DMS 273 (cell line): ENCODE results near the gene RITA1.
A peak's percentile ranks its signal among the peaks of the same experiment; 100 is the strongest.
"Not testable (repeated sequence)": the region's sequence is repeated elsewhere in the genome, so short reads cannot be mapped to it uniquely, and the experiment has no call there.

Experiments
- DNase-seq: peaks from one replicate; lab custom pipeline; 2025; ENCODE audit not compliant: unreplicated experiment; lab: John Stamatoyannopoulos, UW

Gene RITA1

GRCh38 chr12:113201187-113202177, 16.0 kb downstream of the RITA1 start:
- DNase-seq = peak; percentile 33

- no peak for DNase-seq
Observed at GRCh38 chr12:113202300-113203075, 17.0 kb downstream of the RITA1 start.

GRCh38 chr12:113203852-113204760, 18.6 kb downstream of the RITA1 start:
- peak; percentile 91 for DNase-seq

GRCh38 chr12:113204804-113205203, 19.3 kb downstream of the RITA1 start:
- peak; percentile 43 for DNase-seq

- not testable (repeated sequence) for DNase-seq
Observed at GRCh38 chr12:113206802-113207201, 21.3 kb downstream of the RITA1 start.

- DNase-seq = no peak
Observed at GRCh38 chr12:113207613-113208040, 22.1 kb downstream of the RITA1 start.

GRCh38 chr12:113208041-113208934, 22.8 kb downstream of the RITA1 start:
- DNase-seq = no peak

GRCh38 chr12:113211160-113211559, 25.6 kb downstream of the RITA1 start:
- DNase-seq = no peak

- DNase-seq = no peak
Observed at GRCh38 chr12:113214895-113215400, 29.4 kb downstream of the RITA1 start.

- no peak for DNase-seq
Observed at GRCh38 chr12:113216027-113216426, 30.5 kb downstream of the RITA1 start.

- peak; percentile 32 for DNase-seq
Observed at GRCh38 chr12:113220593-113221180, 35.2 kb downstream of the RITA1 start.

GRCh38 chr12:113221181-113221996, 35.9 kb downstream of the RITA1 start, which contains the start of gene TPCN1:
TSS of gene TPCN1 (plus strand) at chr12:113221464. CDS start at chr12:113226853, 5,389 bp downstream.
- DNase-seq = peak; percentile 99

GRCh38 chr12:113221997-113222729, 36.6 kb downstream of the RITA1 start:
- DNase-seq = no peak

- peak; percentile 81 for DNase-seq
Observed at GRCh38 chr12:113222730-113223531, 37.4 kb downstream of the RITA1 start.

GRCh38 chr12:113224955-113225354, 39.4 kb downstream of the RITA1 start:
- DNase-seq = no peak

GRCh38 chr12:113226696-113227568, 41.4 kb downstream of the RITA1 start:
- DNase-seq = peak; percentile 11
